HG03280 (cell line): ENCODE data around the gene SPG7.

Experiments
- ATAC-seq: cut with Tn5 transposase; IDR thresholded peaks from one replicate; pipeline ENCODE4 v1.9.1; 2021; ENCODE audit warnings: mild to moderate bottlenecking, moderate library complexity; ENCODE audit not compliant: unreplicated experiment

Gene SPG7

DNA sequence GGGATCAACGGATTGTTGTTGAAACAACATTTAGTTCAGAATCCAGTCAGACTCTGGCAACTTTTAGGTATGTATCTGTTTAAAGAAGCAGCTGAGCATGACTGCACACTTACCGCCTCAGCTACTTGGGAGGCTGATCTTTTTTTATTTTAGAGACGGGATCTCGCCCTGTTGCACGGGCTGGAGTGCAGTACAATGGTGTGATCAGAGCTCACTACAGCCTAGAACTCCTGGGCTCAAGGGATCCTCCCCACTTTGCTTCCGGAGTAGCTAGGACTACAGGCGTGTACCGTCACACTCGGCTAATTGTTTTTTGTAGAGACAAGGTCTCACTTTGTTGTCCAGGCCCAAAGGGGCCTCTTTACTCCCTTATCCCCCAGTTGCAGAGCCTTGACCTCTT, 2.3 kb downstream of the SPG7 start:
- ATAC-seq, result no peak

DNA sequence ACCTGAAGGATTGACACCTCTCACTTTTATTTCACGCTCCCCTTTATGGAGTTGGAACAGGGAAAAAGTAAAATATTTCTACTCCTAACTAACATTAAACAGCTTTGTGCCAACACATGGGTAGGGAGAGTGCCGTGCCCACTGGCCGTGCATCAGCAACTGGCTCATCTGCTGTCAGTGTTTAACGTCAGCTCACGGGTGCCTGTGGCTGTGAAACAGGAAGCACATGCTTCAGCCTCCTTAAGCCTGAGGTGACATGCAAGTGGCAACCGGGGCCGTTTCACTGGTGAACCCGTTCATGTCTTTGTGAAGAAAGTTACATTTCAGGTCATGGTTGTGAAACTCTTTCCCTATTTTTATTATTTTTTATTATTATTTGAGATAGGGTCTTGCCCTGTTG, 3.2 kb downstream of the SPG7 start:
- no peak for ATAC-seq

DNA sequence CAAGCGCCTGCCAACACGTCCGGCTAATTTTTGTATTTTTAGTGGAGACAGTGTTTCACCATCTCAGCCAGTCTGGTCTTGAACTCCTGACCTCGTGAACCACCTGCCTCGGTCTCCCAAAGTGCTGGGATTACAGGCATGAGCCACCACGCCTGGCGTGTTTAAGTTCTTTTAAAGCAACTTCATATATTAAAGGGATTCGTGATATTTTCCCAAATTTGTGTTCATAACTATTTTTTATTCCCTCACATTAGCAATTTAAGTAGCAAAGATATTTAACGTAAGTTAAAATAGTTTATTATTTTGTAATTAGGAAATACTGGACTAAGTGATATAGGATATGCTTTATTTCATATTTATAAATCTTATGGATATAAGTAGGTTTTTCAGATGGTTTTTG, 4.2 kb downstream of the SPG7 start:
- no peak for ATAC-seq

DNA sequence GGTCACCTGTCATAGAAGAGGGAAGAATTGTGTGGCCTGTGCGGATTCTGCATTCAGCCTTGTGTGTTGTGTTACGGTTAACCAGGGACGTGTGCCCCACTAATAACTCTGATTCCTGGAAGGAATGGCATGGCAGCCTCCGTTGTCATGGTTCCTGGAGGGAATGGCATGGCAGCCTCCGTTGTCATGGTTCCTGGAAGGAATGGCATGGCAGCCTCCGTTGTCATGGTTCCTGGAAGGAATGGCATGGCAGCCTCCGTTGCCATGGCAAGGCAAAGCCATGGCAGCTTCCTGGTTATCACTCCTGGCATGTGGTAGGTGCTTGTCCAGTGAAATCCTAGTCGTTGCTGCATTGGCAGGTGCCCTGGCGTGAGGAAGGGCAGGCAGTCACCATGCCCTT, 8.9 kb downstream of the SPG7 start:
- ATAC-seq, result no peak

DNA sequence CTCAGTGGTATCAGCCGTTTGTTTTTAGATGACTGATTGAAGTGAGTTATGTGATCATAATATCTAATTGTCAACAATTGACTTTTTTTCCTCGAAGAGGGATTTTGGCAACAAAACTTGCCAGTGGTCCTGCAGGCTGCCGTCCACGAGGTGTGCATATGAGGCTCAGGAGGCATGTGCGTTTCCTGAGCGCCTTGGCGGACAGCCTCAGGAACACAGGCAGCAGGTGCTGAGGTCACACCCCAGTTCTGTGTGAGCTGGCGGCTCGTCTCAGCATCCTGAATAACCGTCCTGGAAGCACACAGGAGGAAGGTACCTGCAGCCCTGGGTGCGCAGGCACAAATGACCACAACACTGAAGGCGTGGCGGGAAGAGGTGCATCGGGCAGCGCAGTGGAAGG, 11.7 kb downstream of the SPG7 start:
- ATAC-seq, result no peak

DNA sequence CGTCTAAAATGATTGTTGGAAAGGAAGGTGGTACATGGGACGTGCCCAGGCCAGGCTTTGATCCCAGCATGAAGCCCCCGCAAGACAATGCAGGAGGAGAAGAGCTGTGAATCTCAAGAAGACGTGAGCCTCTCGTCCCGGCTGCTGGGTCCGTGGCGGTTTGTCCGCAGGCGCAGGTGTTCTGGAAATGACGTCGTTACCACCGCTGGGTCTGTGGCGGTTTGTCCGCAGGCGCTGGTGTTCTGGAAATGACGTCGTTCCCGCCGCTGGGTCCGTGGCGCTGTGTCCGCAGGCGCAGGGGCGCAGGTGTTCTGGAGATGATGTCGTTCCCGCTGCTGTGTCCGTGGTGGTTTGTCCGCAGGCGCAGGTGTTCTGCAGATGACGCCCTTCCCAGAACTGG, 14.1 kb downstream of the SPG7 start:
- ATAC-seq, result no peak

DNA sequence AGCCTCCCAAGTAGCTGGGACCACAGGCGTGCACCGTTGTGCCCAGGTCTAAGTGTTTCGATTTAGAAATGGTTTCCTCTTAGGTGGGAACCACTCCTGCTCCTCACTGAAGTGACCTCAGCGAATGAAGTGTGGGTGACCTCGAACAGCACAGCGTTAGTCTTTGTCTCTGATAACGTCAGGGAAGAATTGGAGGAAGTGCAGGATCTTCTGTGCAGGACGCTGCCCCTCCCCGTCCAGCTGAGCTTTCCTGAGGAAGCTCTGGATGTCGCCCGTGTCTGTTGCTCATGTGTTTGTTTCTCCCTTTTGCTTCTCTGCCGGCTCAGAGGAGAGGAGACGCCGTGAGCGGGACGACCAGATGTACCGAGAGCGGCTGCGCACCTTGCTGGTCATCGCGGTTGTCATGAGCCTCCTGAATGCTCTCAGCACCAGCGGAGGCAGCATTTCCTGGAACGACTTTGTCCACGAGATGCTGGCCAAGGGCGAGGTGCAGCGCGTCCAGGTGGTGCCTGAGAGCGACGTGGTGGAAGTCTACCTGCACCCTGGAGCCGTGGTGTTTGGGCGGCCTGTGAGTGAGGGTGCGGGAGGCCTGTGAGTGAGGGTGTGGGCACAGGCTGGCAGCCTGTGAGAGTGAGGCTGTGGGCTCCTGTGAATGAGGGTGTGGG, 15.6 kb downstream of the SPG7 start:
- no peak for ATAC-seq

DNA sequence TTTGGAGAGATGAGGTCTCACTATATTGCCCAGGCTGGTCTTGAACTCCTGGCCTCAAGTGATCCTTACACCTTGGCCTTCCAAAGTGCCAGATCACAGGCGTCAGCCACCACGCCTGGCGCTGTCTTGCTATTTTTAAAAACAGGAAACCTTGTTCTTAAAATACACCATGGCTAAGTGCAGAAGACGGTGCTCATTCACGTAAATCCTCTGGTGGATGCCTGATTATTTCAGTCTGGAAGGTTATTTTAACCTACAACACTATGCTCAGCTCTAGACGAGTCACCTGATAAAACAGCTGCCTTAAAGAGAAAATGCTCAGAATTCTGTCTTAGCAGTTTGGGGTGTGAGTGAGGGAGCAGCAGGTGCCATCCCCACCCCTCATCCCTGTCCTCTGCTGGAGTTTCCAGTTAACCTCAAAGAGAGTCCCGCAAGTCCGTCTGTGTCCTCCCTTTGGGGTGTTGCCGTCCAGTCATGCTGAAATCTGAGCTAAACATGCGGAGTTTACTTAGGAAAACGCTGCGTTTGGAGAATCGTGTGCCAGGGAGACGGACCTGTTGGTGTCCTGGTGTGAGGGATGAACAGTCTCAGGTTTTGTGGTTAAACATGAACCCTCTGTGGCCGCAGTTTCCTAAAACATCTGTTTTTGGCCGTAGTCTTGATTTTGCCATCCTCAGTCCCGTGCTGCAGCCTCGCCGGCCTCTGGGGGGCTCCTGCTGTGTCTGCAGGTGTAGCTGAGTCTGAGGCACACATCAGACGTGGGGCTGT, 17.1 kb downstream of the SPG7 start:
- no peak for ATAC-seq

DNA sequence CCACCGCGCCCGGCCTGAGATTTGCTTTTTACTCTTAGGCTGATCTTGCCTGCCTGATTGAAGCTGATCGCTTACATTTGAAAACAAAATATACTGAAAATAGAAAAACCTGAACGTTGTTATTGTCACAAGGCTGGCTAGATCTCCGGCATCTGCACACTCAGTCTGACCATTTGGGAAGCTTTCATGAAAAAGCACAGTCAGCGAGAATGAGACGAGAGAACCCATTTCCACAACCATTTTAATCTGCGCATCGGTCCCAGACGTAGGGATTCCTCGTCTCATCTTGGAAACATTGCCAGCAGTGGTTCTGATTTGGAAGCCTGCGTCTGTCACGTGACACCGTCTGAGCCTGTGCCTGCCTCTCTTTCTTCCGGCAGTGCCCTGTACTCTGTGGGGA, 20.9 kb downstream of the SPG7 start:
- ATAC-seq, result no peak

DNA sequence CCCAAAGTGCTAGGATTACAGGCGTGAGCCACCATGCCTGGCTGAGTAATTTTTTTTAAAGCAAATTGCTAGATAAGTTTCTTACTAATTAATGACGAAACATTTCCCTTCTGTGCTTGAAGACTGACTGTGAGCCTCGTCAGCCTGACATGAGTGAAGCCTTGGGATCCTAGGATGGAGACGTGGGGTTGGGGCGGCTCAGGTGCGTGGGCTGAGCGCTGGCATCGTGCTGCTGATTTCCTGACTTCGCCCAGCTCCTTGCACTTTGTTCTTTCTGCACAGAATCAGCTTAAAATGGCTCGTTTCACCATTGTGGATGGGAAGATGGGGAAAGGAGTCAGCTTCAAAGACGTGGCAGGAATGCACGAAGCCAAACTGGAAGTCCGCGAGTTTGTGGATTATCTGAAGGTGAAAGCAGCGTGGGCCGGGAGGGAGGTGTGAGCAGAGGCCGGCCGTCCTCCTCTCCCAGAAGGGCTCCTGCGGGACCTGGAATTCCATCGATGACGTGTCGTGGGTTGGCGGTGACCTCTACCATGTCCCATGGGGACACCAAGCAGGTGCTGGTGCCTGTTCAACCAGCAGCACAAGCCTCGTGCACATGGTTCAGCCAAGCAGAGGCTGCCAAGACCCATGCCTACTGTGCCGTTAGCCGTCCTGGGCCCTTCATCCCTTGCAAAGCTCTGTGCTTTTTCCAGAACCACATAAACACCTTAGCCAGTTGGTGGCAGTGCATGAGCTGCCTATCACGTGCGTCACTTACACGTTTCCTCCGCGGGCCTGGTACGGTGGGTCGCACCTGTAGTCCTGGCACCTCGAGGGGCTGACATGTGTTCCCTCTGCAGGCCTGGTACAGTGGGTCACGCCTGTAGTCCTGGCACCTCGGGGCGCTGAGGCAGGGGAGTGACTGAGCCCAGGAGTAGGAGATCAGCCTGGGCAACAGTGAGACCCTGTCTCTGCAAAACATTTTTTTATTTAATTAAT, 22.5 kb downstream of the SPG7 start:
- ATAC-seq, result no peak

DNA sequence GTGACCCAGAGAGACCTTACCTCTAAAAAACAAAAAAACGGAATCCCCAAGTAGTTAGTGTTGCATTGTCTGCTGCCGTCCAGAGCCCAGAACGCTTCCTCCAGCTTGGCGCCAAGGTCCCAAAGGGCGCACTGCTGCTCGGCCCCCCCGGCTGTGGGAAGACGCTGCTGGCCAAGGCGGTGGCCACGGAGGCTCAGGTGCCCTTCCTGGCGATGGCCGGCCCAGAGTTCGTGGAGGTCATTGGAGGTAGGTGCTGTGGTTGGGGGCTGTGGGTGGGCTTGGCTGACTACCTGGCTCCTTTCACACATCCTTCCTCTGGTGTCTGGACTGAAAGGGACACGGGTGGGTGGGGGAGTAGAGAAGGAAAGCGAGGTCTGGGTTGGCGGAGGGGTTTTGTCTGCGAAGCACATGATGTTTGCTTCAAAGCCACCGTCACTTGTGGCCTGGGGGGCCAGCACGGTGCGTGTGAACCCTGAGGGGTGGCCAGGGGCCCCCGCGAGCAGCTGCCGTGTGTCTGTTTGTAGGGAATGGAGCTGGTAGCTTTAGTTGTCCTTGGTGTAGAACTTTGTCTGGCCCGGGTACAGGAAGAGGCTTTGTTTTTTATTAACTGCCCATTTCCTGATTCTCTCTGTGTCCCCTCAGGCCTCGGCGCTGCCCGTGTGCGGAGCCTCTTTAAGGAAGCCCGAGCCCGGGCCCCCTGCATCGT, 23.8 kb downstream of the SPG7 start:
- no peak for ATAC-seq

DNA sequence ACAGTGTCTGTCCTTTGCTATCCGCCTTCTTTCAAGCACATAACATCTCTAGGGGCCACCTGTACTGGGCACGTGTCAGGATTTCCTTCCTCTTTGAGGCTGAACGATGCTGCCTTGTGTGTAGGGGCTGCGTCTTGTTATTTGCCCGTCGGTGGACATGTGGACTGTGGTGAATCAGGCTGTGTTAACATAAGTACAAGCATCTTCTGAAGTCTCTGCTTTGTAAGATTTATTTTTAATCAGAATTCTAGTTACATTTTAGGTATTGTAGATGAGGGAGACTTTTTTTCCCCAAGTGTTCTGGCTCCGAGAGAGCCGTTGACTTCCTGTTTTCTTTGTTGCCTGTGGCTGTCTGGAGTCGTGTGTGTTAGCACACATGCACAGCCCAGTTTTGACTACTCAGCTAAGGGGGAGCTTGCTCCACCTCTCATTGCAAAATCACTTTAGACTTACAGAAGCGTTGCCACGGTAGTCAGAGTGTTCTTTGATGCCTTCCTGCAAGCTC, 26.1 kb downstream of the SPG7 start:
- no peak for ATAC-seq

DNA sequence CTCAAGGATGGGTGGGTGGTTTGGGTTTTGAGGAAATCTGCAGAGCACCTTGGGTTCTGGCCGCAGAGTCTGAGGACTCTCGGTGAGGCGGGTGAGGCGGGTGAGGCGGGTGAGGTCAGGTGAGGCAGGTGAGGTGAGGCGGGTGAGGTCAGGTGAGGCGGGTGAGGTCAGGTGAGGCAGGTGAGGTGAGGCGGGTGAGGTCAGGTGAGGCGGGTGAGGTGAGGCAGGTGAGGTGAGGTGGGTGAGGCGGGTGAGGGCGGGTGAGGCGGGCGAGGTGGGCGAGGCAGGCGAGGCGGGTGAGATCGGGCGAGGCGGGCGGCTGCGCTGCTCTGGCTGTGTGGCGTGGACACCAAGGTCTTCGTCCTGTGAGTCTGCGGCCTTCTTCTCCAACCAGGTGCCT, 28.2 kb downstream of the SPG7 start:
- no peak for ATAC-seq

DNA sequence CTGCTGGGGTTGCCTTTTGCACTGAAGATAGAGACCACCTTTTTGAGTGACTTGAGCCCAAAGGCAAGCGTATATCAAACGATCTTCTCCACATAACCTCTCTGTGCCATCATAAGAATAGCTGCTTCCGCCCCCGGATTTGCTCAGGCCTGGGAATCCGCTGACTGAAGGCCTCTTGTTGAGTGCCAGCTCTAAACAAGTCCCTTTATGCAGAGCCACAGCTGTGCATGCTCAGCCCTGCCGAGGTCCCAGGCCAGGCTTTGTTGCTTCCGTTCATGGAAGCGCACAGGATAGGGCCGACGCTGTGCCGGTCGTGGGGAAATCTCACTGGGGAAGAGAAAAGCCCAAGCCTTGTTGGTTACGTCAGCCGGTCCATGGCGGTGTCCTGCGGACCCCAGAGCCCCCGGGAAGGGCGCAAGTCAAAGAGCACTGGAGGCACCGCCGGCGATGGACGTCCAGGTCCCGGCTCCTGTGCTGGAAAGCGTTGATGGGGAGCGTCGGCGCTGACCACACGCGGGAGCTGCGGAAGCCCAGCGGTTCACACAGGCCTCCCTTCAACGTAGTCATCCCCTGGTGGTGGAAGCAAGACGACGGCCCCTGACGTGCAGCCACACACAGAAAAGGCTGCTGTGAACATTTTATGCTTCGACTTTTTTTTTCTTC, 28.8 kb downstream of the SPG7 start:
- ATAC-seq, result no peak

DNA sequence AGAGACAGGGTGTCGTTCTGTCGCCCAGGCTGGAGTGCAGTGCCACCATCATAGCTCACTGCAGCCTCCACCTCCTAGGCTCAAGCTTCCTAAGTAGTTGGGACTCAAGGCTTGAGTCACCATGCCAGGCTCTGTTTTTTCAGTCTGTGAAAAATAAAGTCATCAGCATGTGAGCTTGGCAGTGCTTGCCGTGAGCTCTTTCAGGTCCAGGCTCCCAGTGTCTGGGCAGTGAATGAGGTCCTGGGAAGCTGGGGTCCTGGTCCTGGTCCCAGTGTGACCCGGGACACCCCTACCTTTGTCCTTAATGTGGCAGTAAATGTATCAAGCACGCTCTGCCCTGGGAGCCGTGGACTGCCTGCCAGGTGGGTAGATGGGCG, 29.3 kb downstream of the SPG7 start:
- ATAC-seq, result no peak

DNA sequence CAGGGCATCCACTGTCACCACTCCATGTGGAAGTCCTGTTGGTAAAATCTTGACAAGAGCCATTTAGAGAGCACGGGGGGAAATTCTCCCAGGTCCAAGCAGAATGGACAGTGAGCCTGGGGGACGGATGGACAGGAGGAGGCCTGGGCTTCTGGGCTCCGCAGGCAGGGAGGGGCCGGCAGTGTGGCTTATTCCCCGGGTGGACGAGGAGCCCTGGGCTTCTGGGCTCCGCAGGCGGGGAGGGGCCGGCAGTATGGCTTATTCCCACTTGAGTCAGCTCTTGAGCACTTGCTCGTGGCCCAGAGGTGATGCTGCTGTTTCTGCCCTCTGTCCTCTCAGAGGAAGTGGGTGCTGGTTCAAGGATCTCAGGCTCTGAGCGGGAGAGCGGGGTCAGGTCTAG, 30.1 kb downstream of the SPG7 start:
- ATAC-seq, result no peak

DNA sequence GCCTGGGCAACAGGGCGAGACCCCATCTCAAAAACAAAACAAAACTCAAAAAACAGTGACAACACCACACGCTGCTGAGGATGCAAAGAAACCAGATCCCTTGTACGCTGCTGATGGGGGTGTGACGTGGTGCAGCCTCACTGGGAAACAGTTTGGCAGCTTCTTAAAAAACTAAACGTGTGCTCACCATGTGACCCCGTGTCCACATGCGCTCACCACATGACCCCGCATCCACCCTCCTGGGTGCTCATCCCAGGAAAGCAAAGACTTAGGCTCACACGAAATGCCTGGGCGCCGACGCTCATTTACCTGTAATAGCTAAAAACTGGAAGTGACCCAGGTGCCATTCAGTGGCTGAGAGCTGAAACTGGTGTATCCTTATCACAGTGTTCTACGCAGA, 32.4 kb downstream of the SPG7 start:
- ATAC-seq, result no peak

DNA sequence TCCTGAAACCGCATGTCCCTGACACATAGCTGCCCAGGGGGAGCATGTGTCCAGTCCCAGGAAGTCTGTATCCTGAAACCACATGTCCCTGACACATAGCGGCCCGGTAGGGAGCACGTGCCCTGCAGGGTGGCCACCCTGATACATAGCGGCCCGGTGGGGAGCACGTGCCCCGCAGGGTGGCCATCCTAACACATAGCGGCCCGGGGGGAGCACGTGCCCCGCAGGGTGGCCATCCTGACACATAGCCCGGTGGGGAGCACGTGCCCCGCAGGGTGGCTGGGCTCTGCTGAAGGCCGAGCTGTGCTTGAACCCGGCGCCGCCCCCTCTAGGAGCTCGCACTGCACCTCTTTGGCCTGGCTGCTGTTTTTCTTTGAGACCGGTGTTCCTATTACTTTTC, 33.6 kb downstream of the SPG7 start:
- no peak for ATAC-seq

DNA sequence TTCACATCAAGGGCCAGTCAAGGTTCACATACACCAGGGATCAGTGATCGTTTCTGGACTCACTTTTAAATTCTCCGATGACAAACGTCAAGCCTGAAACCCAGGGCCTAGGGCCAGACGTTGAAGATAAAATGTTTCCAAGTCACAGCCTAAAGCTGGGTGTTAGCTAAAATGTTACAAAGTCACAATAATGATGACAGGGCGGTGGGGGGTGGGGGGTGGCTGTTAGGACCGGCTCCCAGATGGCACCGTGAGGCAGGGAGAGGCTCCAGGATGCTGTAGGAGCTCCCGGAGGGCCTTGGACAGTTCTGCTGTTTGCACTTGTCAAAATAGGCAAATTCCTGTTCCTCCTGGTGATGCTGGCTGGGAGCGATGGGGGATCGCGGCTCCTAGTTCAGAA, 35.9 kb downstream of the SPG7 start:
- no peak for ATAC-seq

DNA sequence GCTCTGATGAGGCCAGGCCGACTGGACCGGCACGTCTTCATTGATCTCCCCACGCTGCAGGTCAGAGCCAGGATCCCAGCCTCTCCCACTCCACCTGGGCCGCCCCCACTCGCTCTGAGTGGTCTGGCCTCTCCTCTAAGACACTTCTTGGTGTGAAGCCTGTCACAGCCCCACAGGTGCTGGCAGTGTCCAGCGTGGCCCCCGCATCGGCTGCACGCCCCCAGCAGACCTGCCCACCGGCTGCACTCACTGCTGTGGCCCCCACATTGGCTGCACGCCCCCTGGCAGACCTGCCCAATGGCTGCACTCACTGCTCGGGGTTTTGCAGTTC, 36.5 kb downstream of the SPG7 start:
- no peak for ATAC-seq
